Lower leg skin (tissue), 3 donors: ENCODE data around the gene ABHD12.

Source experiments
- CTCF ChIP-seq, 3 donors: fragments of 450-650 bp; IDR thresholded peaks; one replicate each; pipeline ENCODE4 v1.5.1; 2016; ENCODE audit warnings: antibody characterized with exemption in 3 of 3, mild to moderate bottlenecking in 3 of 3, moderate library complexity in 2 of 3
- POLR2A ChIP-seq, 2 donors: fragments of 450-650 bp; IDR thresholded peaks; one replicate each; pipeline ENCODE4 v1.6.1; 2016 to 2017; ENCODE audit warnings: antibody characterized with exemption in 2 of 2, mild to moderate bottlenecking in 1 of 2, moderate library complexity in 1 of 2

- TF ChIP-seq CTCF (IDR thresholded peaks at IDR 0.05) = no peak
- no peak for TF ChIP-seq POLR2A (IDR thresholded peaks at IDR 0.05)
These were observed 120.8 kb downstream of the ABHD12 start for GRCh38 chr20:25269833-25270170.
